Endothelial cell of umbilical vein (primary cell): ENCODE measurements around the gene AJAP1. TPM values are rescaled to one million over a fixed set of nuclear protein-coding genes. Genes with fewer than 3 reads are reported as not detected.

Experiments used
- BruUV-seq: library from RNA; stranded (reverse); fragments of 400-500 nt; replicated peaks from 2 replicates; lab custom pipeline; 2021; lab: Mats Ljungman, UMichigan
- CTCF ChIA-PET: fragments of 300-600, 350-600 bp; sonication (Branson Sonifier 250); formaldehyde crosslinking; loops from one replicate; lab custom pipeline; 2021; ENCODE audit warnings: antibody characterized with exemption, inconsistent platforms; lab: Charles Lee
- POLR2A ChIA-PET: fragments of 300-600, 350-600 bp; sonication (Branson Sonifier 250); formaldehyde crosslinking; loops from one replicate; lab custom pipeline; 2021; ENCODE audit warnings: antibody characterized with exemption, inconsistent platforms; lab: Charles Lee
- DNase-seq: peaks from one replicate; pipeline ENCODE4 v3.0.0-alpha.2; 2011; ENCODE audit warnings: low read depth, low spot score
- FAIRE-seq: peaks from 2 replicates; lab custom pipeline; 2011; peaks lifted over from hg19 to GRCh38; lab: Jason Lieb, UNC
- H2AFZ ChIP-seq: 2 replicates; pipeline ENCODE4 v1.6.0; 2012; ENCODE audit warnings: low read depth, low read length, control low read depth, inconsistent platforms
- H3K27ac ChIP-seq: 2 replicates; pipeline ENCODE4 v1.5.1; 2011; ENCODE audit warnings: low read depth, mild to moderate bottlenecking, control low read depth, low read length, moderate library complexity; ENCODE audit not compliant: insufficient read depth
- H3K27me3 ChIP-seq, 2 experiments: 2 replicates each; pipeline versions ENCODE4 v1.6.0 to v1.6.1; 2011; ENCODE audit warnings: low read length in 2 of 2, mixed read lengths in 1 of 2; ENCODE audit not compliant: control insufficient read depth in 2 of 2, insufficient read depth in 2 of 2
- H3K36me3 ChIP-seq, 2 experiments: 2 replicates in 1 of 2; 3 replicates in 1 of 2; pipeline ENCODE4 v1.5.1; 2011; ENCODE audit warnings: low read length in 2 of 2, mild to moderate bottlenecking in 1 of 2, moderate library complexity in 1 of 2; ENCODE audit not compliant: control insufficient read depth in 2 of 2, insufficient read depth in 2 of 2; ENCODE audit errors: extremely low read depth in 1 of 2
- H3K4me1 ChIP-seq: 3 replicates; pipeline ENCODE4 v1.5.1; 2011; ENCODE audit warnings: mild to moderate bottlenecking, low read length; ENCODE audit not compliant: control insufficient read depth, insufficient read depth; ENCODE audit errors: extremely low read depth
- H3K4me2 ChIP-seq: 2 replicates; pipeline ENCODE4 v1.6.1; 2011; ENCODE audit warnings: low read length, control low read depth, mixed read lengths; ENCODE audit not compliant: insufficient read depth
- H3K4me3 ChIP-seq, 3 experiments: fragments of 200-600 bp in 1 of 3; sonication (generic), shearing (Covaris generic) in 1 of 3; replicated peaks in 1 of 3; 2 replicates each; pipeline ENCODE4 v1.5.1; 2011 to 2016; ENCODE audit warnings: control low read depth in 3 of 3, low read length in 3 of 3, mild to moderate bottlenecking in 2 of 3, inconsistent platforms in 1 of 3, low read depth in 1 of 3, moderate library complexity in 1 of 3; ENCODE audit not compliant: insufficient read depth in 1 of 3
- H3K79me2 ChIP-seq: 2 replicates; pipeline ENCODE4 v1.6.0; 2012; ENCODE audit warnings: low read length, inconsistent platforms; ENCODE audit not compliant: control insufficient read depth, insufficient read depth
- H3K9ac ChIP-seq: replicated peaks from 2 replicates; pipeline ENCODE3; 2011; ENCODE audit warnings: low read length, control low read depth; ENCODE audit not compliant: insufficient read depth; ENCODE audit errors: extremely low read depth
- H3K9me1 ChIP-seq: replicated peaks from 3 replicates; pipeline ENCODE4 v1.6.0; 2011; ENCODE audit warnings: mild to moderate bottlenecking, low read length; ENCODE audit not compliant: control insufficient read depth, insufficient read depth; ENCODE audit errors: extremely low read depth
- H3K9me3 ChIP-seq: replicated peaks from 2 replicates; pipeline ENCODE4 v1.5.1; 2012; ENCODE audit warnings: low read length, inconsistent platforms; ENCODE audit not compliant: control insufficient read depth, insufficient read depth
- H4K20me1 ChIP-seq: replicated peaks from 2 replicates; pipeline ENCODE3; 2011; ENCODE audit warnings: mild to moderate bottlenecking, low read length; ENCODE audit not compliant: control insufficient read depth, insufficient read depth; ENCODE audit errors: extremely low read depth
- CTCF ChIP-seq, 2 donors: IDR thresholded peaks; 1 replicate in 1 of 2; 2 replicates in 1 of 2; pipeline ENCODE4 v1.5.1; 2011; ENCODE audit warnings: low read length in 2 of 2, mild to moderate bottlenecking in 2 of 2, moderate library complexity in 2 of 2, control low read depth in 1 of 2, inconsistent platforms in 1 of 2, low read depth in 1 of 2; ENCODE audit not compliant: insufficient read depth in 1 of 2; ENCODE audit errors: extremely low read depth in 1 of 2
- EZH2 ChIP-seq: IDR thresholded peaks from 2 replicates; pipeline ENCODE4 v1.6.1; 2012; ENCODE audit warnings: borderline replicate concordance, low read depth, mild to moderate bottlenecking, moderate library complexity, low read length, inconsistent platforms; ENCODE audit not compliant: severe bottlenecking
- FOS ChIP-seq: IDR thresholded peaks from 2 replicates; pipeline ENCODE4 v1.6.1; 2011; ENCODE audit warnings: mild to moderate bottlenecking, low read length, moderate library complexity, borderline replicate concordance; ENCODE audit not compliant: insufficient read depth
- GATA2 ChIP-seq: IDR thresholded peaks from 2 replicates; pipeline ENCODE4 v1.7.0; 2011; ENCODE audit warnings: low read depth, mild to moderate bottlenecking, moderate library complexity, mixed read lengths, low read length; ENCODE audit not compliant: insufficient read length, insufficient read depth
- JUN ChIP-seq: IDR thresholded peaks from 2 replicates; pipeline ENCODE4 v1.6.1; 2011; ENCODE audit warnings: borderline replicate concordance, low read depth; ENCODE audit not compliant: insufficient read length, insufficient read depth
- MYC ChIP-seq: IDR thresholded peaks from one replicate; pipeline ENCODE4 v1.6.1; 2011; ENCODE audit warnings: mild to moderate bottlenecking, low read depth, low read length
- POLR2A ChIP-seq: IDR thresholded peaks from 2 replicates; pipeline ENCODE4 v1.6.1; 2012; ENCODE audit warnings: low read depth, mild to moderate bottlenecking, control low read depth, low read length
- POLR2AphosphoS5 ChIP-seq: IDR thresholded peaks from 2 replicates; pipeline ENCODE4 v1.6.1; 2012; ENCODE audit warnings: low read depth, mild to moderate bottlenecking, control low read depth, low read length, moderate library complexity; ENCODE audit not compliant: insufficient read depth
- dilution Hi-C: fragments of 300-500 bp; cut with MboI; formaldehyde crosslinking; loops from one replicate; pipeline ENCODE4 v1.15.0; 2019; ENCODE audit warnings: low sequenced_read_pairs; ENCODE audit not compliant: extremely low pct_ligation_motif_present
- intact Hi-C: fragments of 100-400 bp; cut with micrococcal nuclease; formaldehyde crosslinking; loops from one replicate; pipeline ENCODE4 v1.10.0; 2022
- polyA plus RNA-seq, 4 experiments: library from polyadenylated mRNA; depleted of rRNA in 3 of 4; stranded (reverse) in 3 of 4; unstranded in 1 of 4; fragments of >200 nt; gene quantifications; 2 replicates each; pipeline versions ENCODE4 v1.2.1 to v1.2.3, GENCODE V29; 2011 to 2012; ENCODE audit warnings: missing spikeins in 1 of 4
- total RNA-seq: library from RNA; stranded (reverse); gene quantifications from 2 replicates; pipeline ENCODE4 v1.2.3, GENCODE V29; 2021
- TF ChIP-seq, protein P1 (sequence below): IDR thresholded peaks from 2 replicates; pipeline ENCODE4 v1.6.1; 2011; ENCODE audit not compliant: insufficient read depth, insufficient read length

Gene AJAP1
- total and polyA plus RNA-seq, 2 donors (not counting 3 experiments of a cell fraction or from before 2014, with no cell fraction given): not detected

GRCh38 chr1:4794020-4794780, 139.8 kb downstream of the AJAP1 start:
- Histone ChIP-seq H3K4me3 (no peak overlapping the region), H3K9ac (no peak overlapping the region), H3K4me2 (no peak overlapping the region), H3K27me3 (no peaks in the 10 kb centered on the region), H3K79me2 (no peaks in the 10 kb centered on the region), H2AFZ (no peak overlapping the region), H3K9me1 (no peaks in the 10 kb centered on the region), H3K4me1 (no peaks in the 10 kb centered on the region), H3K36me3 (no peaks in the 10 kb centered on the region), H4K20me1 (no peaks in the 10 kb centered on the region), H3K9me3 (peaks cover 6% of the 10 kb centered on the region), H3K27ac (no peak overlapping the region)
- TF ChIP-seq EZH2 (no peak), GATA2 (no peak), CTCF (IDR thresholded peaks at IDR 0.05; ENCODE audit: extremely low read depth in 1 of 2, insufficient read depth in 1 of 2, low read depth in 1 of 2, low read length in 2 of 2) (no peak), JUN (no peak), POLR2A (no peak), FOS (no peak), MYC (no peak), POLR2AphosphoS5 (no peak)
- TF ChIP-seq, protein P1, sequence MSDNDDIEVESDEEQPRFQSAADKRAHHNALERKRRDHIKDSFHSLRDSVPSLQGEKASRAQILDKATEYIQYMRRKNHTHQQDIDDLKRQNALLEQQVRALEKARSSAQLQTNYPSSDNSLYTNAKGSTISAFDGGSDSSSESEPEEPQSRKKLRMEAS: no peak
- POLR2A ChIA-PET: no interaction called here
- DNase-seq (no peak), FAIRE-seq (no peak)
- intact Hi-C loops (no loop called here), dilution Hi-C loops (no loop called here)
- BruUV-seq: no TSS peak
- CTCF ChIA-PET: no interaction called here
